ENCODE results near the gene KDM2B. TPM values are rescaled to one million over a fixed set of nuclear protein-coding genes. Genes with fewer than 3 reads are reported as not detected.

KDM2B gene
- polyA plus RNA-seq, 1 donor (not counting 4 experiments of a cell fraction or from before 2014, with no cell fraction given): 10.3 TPM

GRCh38 chr12:121451961-121452339 lies 128.9 kb downstream of the KDM2B start:
- Histone ChIP-seq H3K27me3 (ENCODE audit: control insufficient read depth, extremely low read depth, insufficient read depth, low read length) (no peaks in the 10 kb centered on the region), H4K20me1 (ENCODE audit: control insufficient read depth, extremely low read depth, insufficient read depth, low read length) (peaks cover 8% of the 10 kb centered on the region), H3K4me3 (ENCODE audit: control insufficient read depth in 2 of 3, extremely low read depth in 1 of 3, insufficient read depth in 2 of 3, low read depth in 1 of 3, low read length in 3 of 3) (peak overlapping the region in 2 of 3 experiments; percentile 36 to 58), H3K9ac (ENCODE audit: control insufficient read depth, extremely low read depth, insufficient read depth, low read length) (peak overlapping the region; percentile 39), H3K4me1 (ENCODE audit: control insufficient read depth, extremely low read depth, insufficient read depth, low read length) (peaks cover 11% of the 10 kb centered on the region), H3K9me3 (ENCODE audit: control insufficient read depth, low read depth, low read length) (no peaks in the 10 kb centered on the region), H2AFZ (ENCODE audit: control insufficient read depth, low read length) (no peak overlapping the region), H3K4me2 (ENCODE audit: control insufficient read depth, extremely low read depth, insufficient read depth, low read depth, low read length) (peak overlapping the region; percentile 83), H3K9me1 (ENCODE audit: control insufficient read depth, extremely low read depth, insufficient read depth, low read length) (no peaks in the 10 kb centered on the region), H3K27ac (ENCODE audit: control insufficient read depth, insufficient read depth, low read length) (peak overlapping the region; percentile 49), H3K36me3 (ENCODE audit: control insufficient read depth in 2 of 2, extremely low read depth in 1 of 2, insufficient read depth in 2 of 2, low read length in 2 of 2) (peaks cover 4 to 5% of the 10 kb centered on the region in 2 experiments), H3K79me2 (ENCODE audit: control insufficient read depth, insufficient read depth, low read length) (peaks cover 39% of the 10 kb centered on the region)
- DNase-seq (ENCODE audit: low read depth, low spot score): no peak
- no peak for FAIRE-seq
- dilution Hi-C loops (cut with MboI; ENCODE audit: extremely low pct_ligation_motif_present, low sequenced_read_pairs): no loop called here
- TF ChIP-seq EZH2 (IDR thresholded peaks at IDR 0.05; ENCODE audit: low read length) (no peak), CTCF (optimal IDR thresholded peaks at IDR 0.05 in 1 of 3, IDR thresholded peaks at IDR 0.05 in 1 of 3, conservative IDR thresholded peaks at IDR 0.05 in 1 of 3; ENCODE audit: extremely low read depth in 1 of 3, insufficient read depth in 2 of 3, low read length in 3 of 3) (no peak)

- H2AFZ ChIP-seq (ENCODE audit: control insufficient read depth, low read length): no peak overlapping the region
- no peaks in the 10 kb centered on the region for H3K9me1 ChIP-seq (ENCODE audit: control insufficient read depth, extremely low read depth, insufficient read depth, low read length)
- no peaks in the 10 kb centered on the region for H3K9me3 ChIP-seq (ENCODE audit: control insufficient read depth, low read depth, low read length)
- peaks cover 16% of the 10 kb centered on the region for H3K4me1 ChIP-seq (ENCODE audit: control insufficient read depth, extremely low read depth, insufficient read depth, low read length)
- H3K27me3 ChIP-seq (ENCODE audit: control insufficient read depth, extremely low read depth, insufficient read depth, low read length): no peaks in the 10 kb centered on the region
- peaks cover 12% of the 10 kb centered on the region for H3K79me2 ChIP-seq (ENCODE audit: control insufficient read depth, insufficient read depth, low read length)
- H3K4me3 ChIP-seq (ENCODE audit: control insufficient read depth in 2 of 3, extremely low read depth in 1 of 3, insufficient read depth in 2 of 3, low read depth in 1 of 3, low read length in 3 of 3): no peak overlapping the region
- H3K36me3 ChIP-seq (ENCODE audit: control insufficient read depth in 2 of 2, extremely low read depth in 1 of 2, insufficient read depth in 2 of 2, low read length in 2 of 2): peaks cover 4 to 15% of the 10 kb centered on the region in 2 experiments
- dilution Hi-C loops (cut with MboI; ENCODE audit: extremely low pct_ligation_motif_present, low sequenced_read_pairs): no loop called here
- TF ChIP-seq CTCF (optimal IDR thresholded peaks at IDR 0.05 in 1 of 3, IDR thresholded peaks at IDR 0.05 in 1 of 3, conservative IDR thresholded peaks at IDR 0.05 in 1 of 3; ENCODE audit: extremely low read depth in 1 of 3, insufficient read depth in 2 of 3, low read length in 3 of 3): no peak
- TF ChIP-seq EZH2 (IDR thresholded peaks at IDR 0.05; ENCODE audit: low read length): no peak
- DNase-seq (ENCODE audit: low read depth, low spot score) (no peak), FAIRE-seq (no peak)
- no peak overlapping the region for H3K9ac ChIP-seq (ENCODE audit: control insufficient read depth, extremely low read depth, insufficient read depth, low read length)
- no peaks in the 10 kb centered on the region for H4K20me1 ChIP-seq (ENCODE audit: control insufficient read depth, extremely low read depth, insufficient read depth, low read length)
- no peak overlapping the region for H3K4me2 ChIP-seq (ENCODE audit: control insufficient read depth, extremely low read depth, insufficient read depth, low read depth, low read length)
- no peak overlapping the region for H3K27ac ChIP-seq (ENCODE audit: control insufficient read depth, insufficient read depth, low read length)
Observed at GRCh38 chr12:121448771-121449315, 132.0 kb downstream of the KDM2B start.

Data from keratinocyte (primary cell).